ENCODE data around the gene CDC42BPA.
"Not testable (repeated sequence)": the region's sequence is repeated elsewhere in the genome, so short reads cannot be mapped to it uniquely, and the experiment has no call there.

CDC42BPA gene

DNA sequence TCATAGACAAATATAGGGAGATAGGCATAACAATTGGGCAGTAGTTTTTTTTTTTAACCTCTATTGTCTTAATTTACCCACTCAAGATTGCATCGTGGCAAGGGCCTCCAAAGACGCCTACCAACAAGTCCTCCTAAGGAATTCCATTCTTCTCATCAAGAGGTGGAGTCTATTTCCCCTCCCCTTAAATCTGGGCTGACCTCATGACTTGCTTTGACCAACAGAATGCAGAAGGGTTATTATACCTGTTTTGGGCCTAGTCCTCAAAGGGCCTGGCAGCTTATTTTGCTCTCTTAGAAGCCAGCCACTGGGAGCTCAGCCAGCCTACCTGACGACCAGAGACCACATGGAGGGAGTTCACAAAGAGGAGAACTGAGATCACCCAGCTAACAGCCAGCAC is 285.9 kb downstream of the CDC42BPA start:
- Mint-ChIP-seq H3K27me3 (no peaks in the 10 kb centered on the region), H3K27ac (no peak overlapping the region), H3K4me1 (peaks cover 7% of the 10 kb centered on the region), H3K36me3 (no peaks in the 10 kb centered on the region), H3K9me3 (no peaks in the 10 kb centered on the region), H3K4me3 (no peak overlapping the region)
- ATAC-seq, result no peak

DNA sequence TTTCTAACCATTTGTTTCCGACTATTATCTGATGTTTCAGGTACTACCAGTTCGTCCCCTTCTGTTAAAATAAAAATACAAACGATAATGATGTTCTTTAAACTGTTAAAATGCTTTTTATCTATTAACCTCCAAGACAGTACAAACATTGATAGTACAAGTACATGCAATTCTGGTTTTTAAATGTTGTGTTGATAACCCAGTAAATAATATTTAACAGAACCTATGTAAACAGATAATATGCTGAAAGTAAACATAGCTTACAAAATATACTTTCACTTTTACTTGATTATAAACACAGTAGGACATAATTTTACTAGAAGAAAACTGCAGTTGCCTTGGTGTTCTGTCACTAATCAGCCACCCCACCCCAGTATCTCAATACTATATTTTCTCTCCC is 301.3 kb downstream of the CDC42BPA start:
- H3K4me3 Mint-ChIP-seq, result no peak overlapping the region

GRCh38 chr1:227010645-227011044 is 307.6 kb downstream of the CDC42BPA start:
- H3K4me1 Mint-ChIP-seq, result no peaks in the 10 kb centered on the region
- ATAC-seq, result no peak
- no peak overlapping the region for H3K27ac Mint-ChIP-seq
- H3K9me3 Mint-ChIP-seq, result no peaks in the 10 kb centered on the region
- H3K27me3 Mint-ChIP-seq, result no peaks in the 10 kb centered on the region
- no peaks in the 10 kb centered on the region for H3K36me3 Mint-ChIP-seq
- no peak overlapping the region for H3K4me3 Mint-ChIP-seq

More for the DNA sequence above, 301.3 kb downstream of the CDC42BPA start:
- H3K27ac Mint-ChIP-seq, result no peak overlapping the region
- no peaks in the 10 kb centered on the region for H3K27me3 Mint-ChIP-seq
- peaks cover 5% of the 10 kb centered on the region for H3K9me3 Mint-ChIP-seq
- no peaks in the 10 kb centered on the region for H3K36me3 Mint-ChIP-seq
- no peak for ATAC-seq
- H3K4me1 Mint-ChIP-seq, result no peaks in the 10 kb centered on the region

DNA sequence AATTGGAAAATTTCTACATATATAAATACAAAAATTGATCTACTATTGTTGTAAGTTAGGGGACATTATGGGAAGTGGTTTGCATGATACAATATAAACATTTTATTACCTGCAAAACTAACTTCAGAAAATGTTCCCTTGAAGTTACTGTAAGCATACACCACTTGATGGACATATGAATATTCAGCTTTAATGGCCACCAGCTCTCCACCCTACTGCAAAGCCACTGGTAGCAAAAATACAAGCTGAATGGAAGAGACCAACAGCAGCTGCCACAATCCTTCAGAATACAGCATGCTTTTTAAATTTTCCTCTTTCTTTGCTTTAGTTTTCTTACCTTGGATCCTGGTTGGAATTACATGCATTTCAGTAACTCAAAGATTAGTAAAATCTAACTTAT is 308.4 kb downstream of the CDC42BPA start:
- no peak for ATAC-seq
- H3K27me3 Mint-ChIP-seq, result no peaks in the 10 kb centered on the region
- H3K36me3 Mint-ChIP-seq, result no peaks in the 10 kb centered on the region
- H3K4me1 Mint-ChIP-seq, result no peaks in the 10 kb centered on the region
- no peaks in the 10 kb centered on the region for H3K9me3 Mint-ChIP-seq
- H3K4me3 Mint-ChIP-seq, result no peak overlapping the region
- H3K27ac Mint-ChIP-seq, result no peak overlapping the region

DNA sequence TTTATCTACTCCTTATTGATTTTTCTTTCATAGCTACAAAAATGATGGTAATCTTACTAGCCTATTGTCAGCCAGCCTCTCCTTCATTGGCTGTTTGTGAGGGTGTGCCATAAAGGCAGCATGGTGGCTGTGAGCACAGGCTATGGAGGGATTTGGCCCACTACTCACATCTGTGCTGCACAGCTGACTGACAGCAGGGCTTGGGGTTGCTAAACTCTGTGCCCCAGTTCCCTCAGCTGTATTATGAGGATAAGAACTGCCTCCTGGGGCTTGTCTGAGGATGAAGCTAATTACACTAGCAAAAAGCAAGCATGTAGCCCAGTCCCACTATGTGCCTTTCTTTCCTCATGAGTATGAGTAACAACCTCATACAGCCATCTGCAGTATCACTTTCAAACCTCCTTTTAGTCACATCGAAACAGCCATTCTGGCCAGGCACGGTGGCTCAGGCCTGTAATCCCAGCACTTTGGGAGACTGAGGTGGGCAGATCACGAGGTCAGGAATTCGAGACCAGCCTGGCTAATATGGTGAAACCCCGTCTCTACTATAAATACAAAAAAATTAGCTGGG is 312.0 kb downstream of the CDC42BPA start:
- H3K4me1 Mint-ChIP-seq, result no peaks in the 10 kb centered on the region
- peaks cover 8% of the 10 kb centered on the region for H3K27me3 Mint-ChIP-seq
- H3K4me3 Mint-ChIP-seq, result no peak overlapping the region
- H3K9me3 Mint-ChIP-seq, result no peaks in the 10 kb centered on the region
- ATAC-seq, result no peak
- H3K36me3 Mint-ChIP-seq, result no peaks in the 10 kb centered on the region
- H3K27ac Mint-ChIP-seq, result peak overlapping the region; percentile 9

- no peak overlapping the region for H3K27ac Mint-ChIP-seq
These were observed 313.5 kb downstream of the CDC42BPA start for GRCh38 chr1:227004796-227005195.

DNA sequence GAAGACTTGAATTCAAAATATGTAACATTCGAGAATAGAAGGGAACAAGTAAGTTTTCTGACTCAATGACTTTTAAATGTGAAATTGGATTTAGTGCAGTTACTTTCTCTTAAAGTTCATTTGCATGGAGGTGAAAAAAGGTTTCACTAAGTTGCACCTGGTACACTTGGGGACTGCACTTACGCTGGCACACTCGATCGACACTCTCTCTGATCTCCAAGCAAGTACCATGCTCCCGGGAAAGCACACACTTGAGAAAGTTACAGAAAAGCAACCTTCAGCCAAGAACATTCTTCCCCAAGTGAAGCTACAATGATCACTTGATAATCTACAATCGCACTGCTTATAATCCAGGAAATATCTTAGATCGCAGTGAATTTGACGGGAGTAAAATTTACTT is 315.1 kb downstream of the CDC42BPA start:
- Mint-ChIP-seq H3K36me3 (no peaks in the 10 kb centered on the region), H3K27ac (no peak overlapping the region), H3K4me1 (no peaks in the 10 kb centered on the region), H3K27me3 (peaks cover 8% of the 10 kb centered on the region), H3K4me3 (no peak overlapping the region), H3K9me3 (peaks cover 3% of the 10 kb centered on the region)
- ATAC-seq, result no peak

More at GRCh38 chr1:227004796-227005195, 313.5 kb downstream of the CDC42BPA start:
- Mint-ChIP-seq H3K9me3 (peaks cover 3% of the 10 kb centered on the region), H3K27me3 (peaks cover 8% of the 10 kb centered on the region), H3K36me3 (no peaks in the 10 kb centered on the region), H3K4me3 (no peak overlapping the region), H3K4me1 (no peaks in the 10 kb centered on the region)
- ATAC-seq, result peak; percentile 24

- peaks cover 13% of the 10 kb centered on the region for H3K27me3 Mint-ChIP-seq
- no peak for ATAC-seq
- H3K27ac Mint-ChIP-seq, result no peak overlapping the region
- peaks cover 5% of the 10 kb centered on the region for H3K9me3 Mint-ChIP-seq
- H3K4me1 Mint-ChIP-seq, result no peaks in the 10 kb centered on the region
- H3K36me3 Mint-ChIP-seq, result peaks cover 3% of the 10 kb centered on the region
- H3K4me3 Mint-ChIP-seq, result no peak overlapping the region
These were observed 315.7 kb downstream of the CDC42BPA start for GRCh38 chr1:227002531-227003049.

DNA sequence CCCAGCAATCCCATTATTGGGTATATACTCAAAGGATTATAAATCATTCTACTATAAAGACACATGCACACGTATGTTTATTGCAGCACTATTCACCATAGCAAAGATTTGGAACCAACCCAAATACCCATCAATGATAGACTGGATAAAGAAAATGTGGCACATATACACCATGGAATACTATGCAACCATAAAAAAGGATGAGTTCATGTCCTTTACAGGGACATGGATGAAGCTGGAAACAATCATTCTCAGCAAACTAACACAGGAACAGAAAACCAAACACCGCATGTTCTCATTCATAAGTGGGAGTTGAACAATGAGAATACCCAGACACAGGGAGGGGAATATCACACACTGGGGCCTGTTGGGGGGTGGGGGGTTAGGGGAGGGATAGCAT is 318.7 kb downstream of the CDC42BPA start:
- not testable (repeated sequence) for H3K36me3 Mint-ChIP-seq

DNA sequence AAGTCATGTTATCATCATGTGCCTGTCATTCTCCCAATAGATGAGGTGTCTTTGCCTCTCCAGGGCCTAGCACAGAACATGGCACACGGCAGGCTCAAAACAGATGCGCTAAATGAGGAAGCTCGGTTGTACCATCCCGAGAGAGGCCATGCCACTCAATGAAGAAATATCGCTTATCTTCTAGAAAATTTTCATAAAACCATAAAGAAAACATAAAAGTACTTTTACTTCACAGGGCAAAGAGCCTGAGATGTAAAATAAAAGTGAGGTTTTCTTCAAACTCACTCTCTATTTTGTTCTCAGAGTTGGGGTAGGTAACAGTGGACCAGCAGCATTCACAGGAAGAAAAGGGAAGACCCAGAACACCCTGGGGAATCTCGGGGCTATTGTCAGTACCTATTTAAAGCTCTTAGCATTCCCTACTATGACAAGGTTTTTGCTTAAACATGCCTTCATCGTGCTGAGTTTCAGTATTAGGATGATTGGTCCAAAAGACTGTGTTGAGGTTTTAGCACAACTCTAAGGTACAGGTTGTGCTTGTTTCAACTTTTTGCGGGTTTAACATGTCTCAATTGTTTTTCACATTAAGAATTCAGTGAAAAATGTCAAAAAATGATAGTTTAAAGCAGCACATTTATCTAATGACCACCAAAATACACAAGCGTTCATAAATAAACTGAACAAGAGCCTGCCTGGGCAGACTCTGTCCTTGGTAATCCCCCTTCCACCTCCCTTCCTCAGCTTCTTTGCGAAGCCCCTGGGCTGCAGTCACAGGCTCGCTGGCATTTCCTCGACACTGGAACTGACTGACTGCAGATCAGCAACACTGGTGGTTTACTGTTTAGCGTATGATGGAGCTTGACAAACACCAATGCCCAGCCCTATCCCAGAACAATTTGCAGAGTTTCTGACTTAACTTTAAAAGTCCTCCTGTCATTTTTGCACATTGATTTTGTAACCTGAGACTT is 322.6 kb downstream of the CDC42BPA start:
- peak overlapping the region; percentile 82 for H3K27ac Mint-ChIP-seq
- peak; percentile 93 for ATAC-seq
- H3K27me3 Mint-ChIP-seq, result peaks cover 11% of the 10 kb centered on the region
- peaks cover 9% of the 10 kb centered on the region for H3K9me3 Mint-ChIP-seq
- H3K36me3 Mint-ChIP-seq, result peaks cover 9% of the 10 kb centered on the region
- H3K4me3 Mint-ChIP-seq, result peak overlapping the region; percentile 50
- peaks cover 35% of the 10 kb centered on the region for H3K4me1 Mint-ChIP-seq

More for the DNA sequence above, 318.7 kb downstream of the CDC42BPA start:
- Mint-ChIP-seq H3K27me3 (peaks cover 17% of the 10 kb centered on the region), H3K4me1 (peaks cover 28% of the 10 kb centered on the region)
- not testable (repeated sequence) for H3K9me3 Mint-ChIP-seq, H3K4me3 Mint-ChIP-seq, H3K27ac Mint-ChIP-seq, ATAC-seq

- Mint-ChIP-seq H3K9me3 (peaks cover 7% of the 10 kb centered on the region), H3K36me3 (peaks cover 9% of the 10 kb centered on the region), H3K27me3 (peaks cover 11% of the 10 kb centered on the region), H3K4me1 (peaks cover 43% of the 10 kb centered on the region), H3K27ac (peak overlapping the region; percentile 82), H3K4me3 (no peak overlapping the region)
- no peak for ATAC-seq
These were observed 323.5 kb downstream of the CDC42BPA start for GRCh38 chr1:226994586-226995364.

- peaks cover 11% of the 10 kb centered on the region for H3K27me3 Mint-ChIP-seq
- H3K9me3 Mint-ChIP-seq, result peaks cover 7% of the 10 kb centered on the region
- peaks cover 9% of the 10 kb centered on the region for H3K36me3 Mint-ChIP-seq
- no peak overlapping the region for H3K4me3 Mint-ChIP-seq
- peak overlapping the region; percentile 69 for H3K27ac Mint-ChIP-seq
- no peak for ATAC-seq
- peaks cover 50% of the 10 kb centered on the region for H3K4me1 Mint-ChIP-seq
These were observed 324.3 kb downstream of the CDC42BPA start for GRCh38 chr1:226993814-226994585.

DNA sequence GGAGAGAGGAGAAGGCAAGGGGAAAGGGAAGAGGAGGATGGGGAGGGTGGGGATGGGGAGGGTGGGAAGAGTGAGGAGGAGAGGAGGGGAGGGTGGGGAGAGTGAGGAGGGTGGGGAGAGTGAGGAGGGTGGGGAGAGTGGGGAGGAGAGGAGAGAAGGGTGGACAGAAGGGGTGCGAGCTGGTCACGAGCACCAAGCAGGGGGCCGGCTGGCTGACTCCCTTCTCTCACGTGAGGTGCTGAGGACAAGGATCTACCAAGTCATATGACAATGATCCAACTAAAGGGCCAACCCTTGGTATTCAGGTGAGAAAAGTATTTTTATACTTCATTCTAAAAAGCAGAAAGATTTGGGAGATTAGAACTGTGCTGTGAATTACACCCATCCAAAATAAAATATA is 326.4 kb downstream of the CDC42BPA start:
- Mint-ChIP-seq H3K27me3 (peaks cover under 1% of the 10 kb centered on the region), H3K4me1 (peaks cover 43% of the 10 kb centered on the region), H3K9me3 (no peaks in the 10 kb centered on the region), H3K27ac (no peak overlapping the region), H3K36me3 (peaks cover 8% of the 10 kb centered on the region), H3K4me3 (no peak overlapping the region)
- no peak for ATAC-seq

GRCh38 chr1:226990133-226990716 is 328.1 kb downstream of the CDC42BPA start:
- no peak overlapping the region for H3K4me3 Mint-ChIP-seq
- peaks cover 28% of the 10 kb centered on the region for H3K4me1 Mint-ChIP-seq
- ATAC-seq, result peak; percentile 86
- peaks cover 25% of the 10 kb centered on the region for H3K36me3 Mint-ChIP-seq
- H3K27me3 Mint-ChIP-seq, result no peaks in the 10 kb centered on the region
- H3K27ac Mint-ChIP-seq, result peak overlapping the region; percentile 81
- H3K9me3 Mint-ChIP-seq, result no peaks in the 10 kb centered on the region

Measured in stimulated activated memory B cell treated with anti-CD40 and anti-IgM and Interleukin-4, amounts not matched to agents 10 μg/mL and 1 μg/mL and 100 μg/mL, for 72 hours (primary cell).